H1 (cell line): Measurements from ENCODE around the gene MAPK8IP1. TPM values are rescaled to one million over a fixed set of nuclear protein-coding genes. Genes with fewer than 3 reads are reported as not detected.

ENCODE experiments used
- CTCF ChIA-PET: fragments of 300-600 bp; sonication (Branson Sonifier 250); formaldehyde crosslinking; loops from one replicate; lab custom pipeline; 2021; ENCODE audit not compliant: partially characterized antibody; lab: Charles Lee
- POLR2A ChIA-PET: fragments of 300-600 bp; sonication (Branson Sonifier 250); formaldehyde crosslinking; loops from one replicate; lab custom pipeline; 2021; ENCODE audit warnings: inconsistent platforms; ENCODE audit not compliant: partially characterized antibody; lab: Charles Lee
- DNase-seq, 2 experiments: peaks; one replicate each; pipeline versions ENCODE4 v3.0.0 to v3.0.0-alpha.2; 2010 to 2022; ENCODE audit warnings: low spot score in 2 of 2, low read depth in 1 of 2, mixed read lengths in 1 of 2
- FAIRE-seq: peaks from 2 replicates; lab custom pipeline; 2011; peaks lifted over from hg19 to GRCh38; lab: Jason Lieb, UNC
- H2AFZ ChIP-seq: 2 replicates; pipeline ENCODE4 v1.8.1; 2012; ENCODE audit warnings: low read length, inconsistent platforms
- H2AK5ac ChIP-seq: 2 replicates; pipeline ENCODE4 v1.6.1; 2013; ENCODE audit warnings: low read depth, low read length
- H2BK120ac ChIP-seq: replicated peaks from 2 replicates; pipeline ENCODE3; 2013; ENCODE audit warnings: low read depth, low read length, inconsistent platforms
- H2BK12ac ChIP-seq: 2 replicates; pipeline ENCODE4 v1.6.1; 2013; ENCODE audit warnings: low read depth, low read length
- H2BK15ac ChIP-seq: 2 replicates; pipeline ENCODE4 v1.6.1; 2013; ENCODE audit warnings: low read length
- H2BK20ac ChIP-seq: 2 replicates; pipeline ENCODE4 v1.6.1; 2013; ENCODE audit warnings: low read length
- H2BK5ac ChIP-seq: 2 replicates; pipeline ENCODE4 v1.6.1; 2013; ENCODE audit warnings: low read depth, low read length
- H3K14ac ChIP-seq: 2 replicates; pipeline ENCODE4 v1.6.1; 2013; ENCODE audit warnings: inconsistent platforms; ENCODE audit not compliant: insufficient read length
- H3K18ac ChIP-seq: 2 replicates; pipeline ENCODE4 v1.6.1; 2013; ENCODE audit warnings: low read length; ENCODE audit errors: extremely low read depth
- H3K23ac ChIP-seq: 2 replicates; pipeline ENCODE4 v1.6.1; 2013; ENCODE audit warnings: inconsistent platforms; ENCODE audit not compliant: insufficient read length
- H3K23me2 ChIP-seq: 2 replicates; pipeline ENCODE4 v1.6.1; 2013; ENCODE audit warnings: low read depth, low read length
- H3K27ac ChIP-seq: 2 replicates; pipeline ENCODE4 v1.6.1; 2011; ENCODE audit warnings: low read depth, low read length, inconsistent platforms
- H3K27me3 ChIP-seq, 4 experiments: replicated peaks in 1 of 4; 1 replicate in 1 of 4; 2 replicates in 3 of 4; pipeline versions ENCODE4 v1.6.1 to v1.8.1; 2011 to 2013; ENCODE audit warnings: low read length in 3 of 4, mild to moderate bottlenecking in 3 of 4, inconsistent platforms in 2 of 4, mixed read lengths in 2 of 4, moderate library complexity in 1 of 4; ENCODE audit not compliant: control insufficient read depth in 3 of 4, insufficient read depth in 3 of 4; ENCODE audit errors: extremely low read depth in 1 of 4
- H3K36me3 ChIP-seq, 4 experiments: 2 replicates each; pipeline versions ENCODE4 v1.6.1 to v1.8.1; 2011 to 2013; ENCODE audit warnings: mild to moderate bottlenecking in 4 of 4, low read length in 3 of 4, moderate library complexity in 2 of 4, control low read depth in 1 of 4, inconsistent platforms in 1 of 4; ENCODE audit not compliant: insufficient read depth in 4 of 4, control insufficient read depth in 2 of 4
- H3K4ac ChIP-seq: replicated peaks from 2 replicates; pipeline ENCODE3; 2013; ENCODE audit warnings: low read length, low read depth, mixed read lengths, inconsistent platforms; ENCODE audit not compliant: insufficient read length
- H3K4me1 ChIP-seq, 4 experiments: replicated peaks in 1 of 4; 1 replicate in 1 of 4; 2 replicates in 3 of 4; pipeline versions ENCODE4 v1.6.1 to v1.8.1; 2011 to 2013; ENCODE audit warnings: low read length in 3 of 4, inconsistent platforms in 2 of 4, mixed read lengths in 1 of 4; ENCODE audit not compliant: insufficient read depth in 4 of 4, control insufficient read depth in 3 of 4
- H3K4me2 ChIP-seq, 2 experiments: 2 replicates each; pipeline versions ENCODE4 v1.6.1 to v1.8.1; 2011 to 2013; ENCODE audit warnings: low read depth in 2 of 2, low read length in 2 of 2, control low read depth in 1 of 2, inconsistent platforms in 1 of 2, mild to moderate bottlenecking in 1 of 2; ENCODE audit not compliant: insufficient read depth in 1 of 2
- H3K4me3 ChIP-seq, 4 experiments: fragments of 200-600, 300-600 bp in 1 of 4; sonication (generic), shearing (Covaris generic), sonication (Bioruptor Twin) in 1 of 4; 2 replicates each; pipeline versions ENCODE4 v1.5.1 to v1.8.1; 2011 to 2016; ENCODE audit warnings: low read length in 4 of 4, low read depth in 3 of 4, control low read depth in 2 of 4, inconsistent platforms in 2 of 4, mild to moderate bottlenecking in 2 of 4, mixed read lengths in 1 of 4, moderate library complexity in 1 of 4; ENCODE audit not compliant: insufficient read depth in 2 of 4; ENCODE audit errors: extremely low read depth in 1 of 4
- H3K56ac ChIP-seq: replicated peaks from 2 replicates; pipeline ENCODE3; 2013; ENCODE audit warnings: low read depth, mild to moderate bottlenecking, mixed read lengths, low read length, inconsistent platforms; ENCODE audit not compliant: insufficient read length
- H3K79me1 ChIP-seq: 2 replicates; pipeline ENCODE4 v1.6.1; 2013; ENCODE audit warnings: low read depth, low read length, control low read depth
- H3K79me2 ChIP-seq, 2 experiments: 2 replicates each; pipeline versions ENCODE4 v1.6.1 to v1.8.1; 2012 to 2013; ENCODE audit warnings: low read length in 2 of 2, mild to moderate bottlenecking in 2 of 2, inconsistent platforms in 1 of 2; ENCODE audit not compliant: insufficient read depth in 2 of 2, control insufficient read depth in 1 of 2
- H3K9ac ChIP-seq, 4 experiments: replicated peaks in 1 of 4; 1 replicate in 1 of 4; 2 replicates in 3 of 4; pipeline versions ENCODE4 v1.6.1 to v1.8.1; 2011 to 2013; ENCODE audit warnings: low read depth in 3 of 4, low read length in 3 of 4, control low read depth in 2 of 4, mild to moderate bottlenecking in 2 of 4, moderate library complexity in 2 of 4, inconsistent platforms in 1 of 4; ENCODE audit errors: extremely low read depth in 1 of 4
- H3K9me3 ChIP-seq, 2 experiments: 2 replicates each; pipeline versions ENCODE4 v1.6.1 to v1.8.1; 2012 to 2013; ENCODE audit warnings: mild to moderate bottlenecking in 2 of 2, moderate library complexity in 2 of 2, control low read depth in 1 of 2, inconsistent platforms in 1 of 2, low read depth in 1 of 2, low read length in 1 of 2, mixed read lengths in 1 of 2; ENCODE audit not compliant: insufficient read depth in 2 of 2
- H4K20me1 ChIP-seq, 2 experiments: replicated peaks in 1 of 2; 2 replicates each; pipeline versions ENCODE3 to v1.8.1; 2011 to 2013; ENCODE audit warnings: inconsistent platforms in 2 of 2, low read length in 2 of 2, mild to moderate bottlenecking in 1 of 2; ENCODE audit not compliant: insufficient read depth in 2 of 2, control insufficient read depth in 1 of 2
- H4K5ac ChIP-seq: 2 replicates; pipeline ENCODE4 v1.6.1; 2013; ENCODE audit warnings: low read length, low read depth, mixed read lengths, inconsistent platforms; ENCODE audit not compliant: insufficient read length
- H4K8ac ChIP-seq: 2 replicates; pipeline ENCODE4 v1.8.0; 2013; ENCODE audit warnings: mild to moderate bottlenecking, moderate library complexity, low read length, inconsistent platforms; ENCODE audit not compliant: insufficient read depth; ENCODE audit errors: extremely low read depth
- H4K91ac ChIP-seq: replicated peaks from 2 replicates; pipeline ENCODE3; 2013; ENCODE audit warnings: low read length, mixed read lengths, inconsistent platforms; ENCODE audit not compliant: insufficient read length
- POLR2AphosphoS5 ChIP-seq: IDR thresholded peaks from 2 replicates; pipeline ENCODE4 v1.6.1; 2011; ENCODE audit warnings: low read depth, low read length
- WGBS, 2 experiments: shearing (Covaris generic) in 1 of 2; methylation state at CpG; one replicate each; pipeline versions ENCODE4 v1.1.6 to v1.1.7; 2013 to 2015; ENCODE audit warnings: low lambda C conversion rate in 2 of 2, mixed read lengths in 2 of 2, inconsistent platforms in 1 of 2, low coverage in 1 of 2, missing lambda C conversion rate in 1 of 2; ENCODE audit not compliant: insufficient replicate concordance in 2 of 2, insufficient coverage in 1 of 2, insufficient read length in 1 of 2; ENCODE audit errors: extremely low coverage in 1 of 2, missing lambda C conversion rate in 1 of 2; 5-methylcytosine and 5-hydroxymethylcytosine counted together
- polyA plus RNA-seq, 7 experiments: library from polyadenylated mRNA; depleted of rRNA in 3 of 7; stranded (reverse) in 5 of 7; unstranded in 2 of 7; fragments of >200 nt in 5 of 7; fragments of 200-250 nt in 2 of 7; gene quantifications; 1 replicate in 5 of 7; 2 replicates in 1 of 7; 4 replicates in 1 of 7; pipeline versions ENCODE4 v1.2.1 to v1.2.3, GENCODE V29; 2011 to 2013; ENCODE audit warnings: missing spikeins in 2 of 7, mixed read lengths in 2 of 7
- total RNA-seq: library from RNA; stranded (reverse); fragmentation: NEBNext Ultra II Directional; extraction: Animal tissue kit (Norgen Biotek cat#: 25700); gene quantifications from 2 replicates; pipeline ENCODE4 v1.2.1, GENCODE V29; 2021
- TF ChIP-seq, protein P1 (sequence below): IDR thresholded peaks from 2 replicates; pipeline ENCODE4 v1.6.1; 2012; ENCODE audit warnings: low read length, inconsistent platforms

Gene MAPK8IP1
- total and polyA plus RNA-seq, 2 of the 8 experiments (the other 6 are each of a cell fraction or from before 2014, with no cell fraction given), result 32.4 to 40.1 TPM

DNA sequence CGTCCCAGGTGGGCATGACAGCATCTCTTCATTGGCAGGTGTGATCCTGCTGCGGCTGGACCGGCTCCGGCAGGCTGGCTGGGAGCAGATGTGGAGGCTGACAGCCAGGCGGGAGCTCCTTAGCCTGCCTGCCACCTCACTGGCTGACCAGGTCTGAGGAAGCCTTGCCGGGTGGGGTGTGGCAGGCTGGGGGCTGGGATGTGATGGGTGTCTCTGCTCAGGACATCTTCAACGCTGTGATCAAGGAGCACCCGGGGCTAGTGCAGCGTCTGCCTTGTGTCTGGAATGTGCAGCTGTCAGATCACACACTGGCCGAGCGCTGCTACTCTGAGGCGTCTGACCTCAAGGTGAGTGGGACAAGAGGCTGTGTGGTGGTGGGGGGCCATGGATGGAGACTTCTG lies 40.5 kb downstream of the MAPK8IP1 start:
- Histone ChIP-seq H2BK5ac (no peak overlapping the region; the same call in 1 of the 2 replicates), H3K4me1 (peaks cover 4 to 13% (median 9%) of the 10 kb centered on the region in 4 experiments), H3K27me3 (peaks cover 0 to 6% (median 0%) of the 10 kb centered on the region in 4 experiments; a peak in 2 of 7 replicates), H3K36me3 (peaks cover 2 to 35% (median 20%) of the 10 kb centered on the region in 4 experiments; a peak in 7 of 8 replicates), H3K9ac (no peak overlapping the region), H3K9me3 (no peaks in the 10 kb centered on the region), H2BK120ac (no peak overlapping the region), H2AK5ac (no peak overlapping the region), H3K18ac (no peak overlapping the region), H3K4me2 (no peak overlapping the region), H4K91ac (no peak overlapping the region), H3K79me2 (peaks cover 0 to 11% of the 10 kb centered on the region in 2 experiments; a peak in 1 of 4 replicates), H4K8ac (no peak overlapping the region), H3K23me2 (peaks cover 12% of the 10 kb centered on the region; the same call in 1 of the 2 replicates), H4K20me1 (peaks cover 10 to 20% of the 10 kb centered on the region in 2 experiments), H3K23ac (no peak overlapping the region), H4K5ac (no peak overlapping the region), H2AFZ (no peak overlapping the region), H3K4me3 (no peak overlapping the region), H3K79me1 (peaks cover 15% of the 10 kb centered on the region), H3K14ac (no peak overlapping the region), H2BK20ac (no peak overlapping the region), H3K4ac (no peak overlapping the region), H2BK12ac (no peak overlapping the region), H2BK15ac (no peak overlapping the region), H3K27ac (no peak overlapping the region), H3K56ac (no peak overlapping the region)
- no peak for DNase-seq
- ChIA-PET CTCF (interaction anchor here (4.0 kb wide), 1 partner anchor 53 kb away, joined by 26 read pairs; no protein-coding TSS in a partner anchor), POLR2A (interaction anchor here (1.0 to 9.8 kb wide), 6 partner anchors 9 to 317 kb away, joined by 3 to 115 read pairs (median 5); no protein-coding TSS in a partner anchor)
- WGBS, 2 experiments, result 94% methylated on average over 12 of the region's 12 CpGs; no CpG with 5 or more reads in 1 of the 2 experiments
- FAIRE-seq, result no peak
- TF ChIP-seq, protein P1, sequence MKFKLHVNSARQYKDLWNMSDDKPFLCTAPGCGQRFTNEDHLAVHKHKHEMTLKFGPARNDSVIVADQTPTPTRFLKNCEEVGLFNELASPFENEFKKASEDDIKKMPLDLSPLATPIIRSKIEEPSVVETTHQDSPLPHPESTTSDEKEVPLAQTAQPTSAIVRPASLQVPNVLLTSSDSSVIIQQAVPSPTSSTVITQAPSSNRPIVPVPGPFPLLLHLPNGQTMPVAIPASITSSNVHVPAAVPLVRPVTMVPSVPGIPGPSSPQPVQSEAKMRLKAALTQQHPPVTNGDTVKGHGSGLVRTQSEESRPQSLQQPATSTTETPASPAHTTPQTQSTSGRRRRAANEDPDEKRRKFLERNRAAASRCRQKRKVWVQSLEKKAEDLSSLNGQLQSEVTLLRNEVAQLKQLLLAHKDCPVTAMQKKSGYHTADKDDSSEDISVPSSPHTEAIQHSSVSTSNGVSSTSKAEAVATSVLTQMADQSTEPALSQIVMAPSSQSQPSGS, result no peak
- peak; percentile 30; the same call in 1 of the 2 replicates for TF ChIP-seq POLR2AphosphoS5
